SK-N-SH (cell line): Measurements from ENCODE around the gene MEPE.

Experiments
- CTCF ChIP-seq: fragments of 200-600 bp; sonication (generic); IDR thresholded peaks from 2 replicates; pipeline ENCODE4 v1.6.1; 2017; ENCODE audit warnings: antibody characterized with exemption, mild to moderate bottlenecking, moderate library complexity
- EP300 ChIP-seq, 2 experiments: IDR thresholded peaks; 2 replicates each; pipeline versions ENCODE4 v1.4.0 to v1.6.1; 2012; ENCODE audit warnings: borderline replicate concordance in 1 of 2, low read depth in 1 of 2, low read length in 1 of 2
- SIN3A ChIP-seq: IDR thresholded peaks from 2 replicates; pipeline ENCODE4 v1.6.1; 2012; ENCODE audit warnings: low read depth, mild to moderate bottlenecking, low read length, moderate library complexity, borderline replicate concordance
- TF ChIP-seq, protein P1 (sequence below): fragments of 150-350 bp; IDR thresholded peaks from 2 replicates; pipeline ENCODE4 v1.6.1; 2017; ENCODE audit warnings: antibody characterized with exemption, low read length, low read depth, borderline replicate concordance

DNA sequence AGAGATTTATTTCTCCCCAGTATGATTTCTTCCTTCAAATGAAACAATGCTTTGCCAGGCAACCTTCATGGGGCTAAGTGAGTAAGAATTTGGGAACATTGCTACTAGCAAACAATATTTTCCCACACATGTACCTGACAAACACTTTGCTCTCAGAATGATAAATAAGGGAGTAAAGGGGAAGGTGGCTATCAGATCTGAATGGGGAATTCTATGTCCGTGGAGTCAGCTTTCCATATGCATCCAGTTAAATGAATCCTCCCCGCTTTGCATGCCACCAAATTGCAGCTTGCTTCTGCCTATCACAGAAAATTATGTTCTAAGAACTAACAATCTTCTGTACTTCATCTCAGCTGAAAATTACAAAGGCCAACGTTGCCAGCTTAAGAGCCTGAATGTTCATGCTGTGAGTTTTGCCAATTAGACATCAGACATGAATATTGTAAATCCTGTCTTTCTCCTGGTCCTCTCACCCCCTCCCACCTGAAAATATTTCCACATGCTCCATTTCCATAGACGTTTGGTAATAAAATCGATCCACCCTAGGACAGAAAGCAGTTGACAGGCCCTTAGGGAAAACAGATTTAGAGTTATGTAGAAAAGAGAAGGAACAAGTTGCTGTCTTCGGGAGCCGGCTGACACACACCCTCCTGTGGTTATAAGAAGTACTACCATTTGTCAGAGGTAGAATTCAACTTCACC lies 6.3 kb downstream of the MEPE start:
- TF ChIP-seq EP300 (IDR thresholded peaks at IDR 0.05; ENCODE audit: borderline replicate concordance in 1 of 2, low read depth in 1 of 2, low read length in 1 of 2), result no peak
- peak; percentile 75 for TF ChIP-seq CTCF
- TF ChIP-seq SIN3A, result no peak
- TF ChIP-seq, protein P1, sequence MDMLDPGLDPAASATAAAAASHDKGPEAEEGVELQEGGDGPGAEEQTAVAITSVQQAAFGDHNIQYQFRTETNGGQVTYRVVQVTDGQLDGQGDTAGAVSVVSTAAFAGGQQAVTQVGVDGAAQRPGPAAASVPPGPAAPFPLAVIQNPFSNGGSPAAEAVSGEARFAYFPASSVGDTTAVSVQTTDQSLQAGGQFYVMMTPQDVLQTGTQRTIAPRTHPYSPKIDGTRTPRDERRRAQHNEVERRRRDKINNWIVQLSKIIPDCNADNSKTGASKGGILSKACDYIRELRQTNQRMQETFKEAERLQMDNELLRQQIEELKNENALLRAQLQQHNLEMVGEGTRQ, result no peak
